GM21390 (cell line): Measurements from ENCODE around the gene ACP3.

Experiments
- ATAC-seq: cut with Tn5 transposase; IDR thresholded peaks from one replicate; pipeline ENCODE4 v1.9.1; 2021; ENCODE audit not compliant: unreplicated experiment

The ACP3 gene

GRCh38 chr3:132311841-132312240, 5.4 kb upstream of the ACP3 start:
- no peak for ATAC-seq

GRCh38 chr3:132315851-132316250, 1.4 kb upstream of the ACP3 start:
- no peak for ATAC-seq

- no peak for ATAC-seq
Observed at GRCh38 chr3:132318451-132318850, 1.2 kb downstream of the ACP3 start.

GRCh38 chr3:132321304-132321703, 4.1 kb downstream of the ACP3 start:
- ATAC-seq, result no peak

GRCh38 chr3:132325103-132325606, 7.9 kb downstream of the ACP3 start:
- ATAC-seq, result no peak

GRCh38 chr3:132325634-132326033, 8.4 kb downstream of the ACP3 start:
- ATAC-seq, result no peak

GRCh38 chr3:132326251-132326650, 9.0 kb downstream of the ACP3 start:
- ATAC-seq, result no peak

GRCh38 chr3:132332082-132332481, 14.9 kb downstream of the ACP3 start:
- ATAC-seq, result no peak

- ATAC-seq, result no peak
Observed at GRCh38 chr3:132332508-132332907, 15.3 kb downstream of the ACP3 start.

GRCh38 chr3:132341746-132342145, 24.5 kb downstream of the ACP3 start:
- no peak for ATAC-seq

- ATAC-seq, result no peak
Observed at GRCh38 chr3:132342183-132342582, 25.0 kb downstream of the ACP3 start.

GRCh38 chr3:132342610-132343009, 25.4 kb downstream of the ACP3 start:
- no peak for ATAC-seq

GRCh38 chr3:132343018-132343612, 25.9 kb downstream of the ACP3 start:
- ATAC-seq, result no peak

GRCh38 chr3:132344666-132345280, 27.6 kb downstream of the ACP3 start:
- ATAC-seq, result no peak

- ATAC-seq, result no peak
Observed at GRCh38 chr3:132346841-132347736, 29.9 kb downstream of the ACP3 start.

- ATAC-seq, result no peak
Observed at GRCh38 chr3:132347811-132348210, 30.6 kb downstream of the ACP3 start.

GRCh38 chr3:132348531-132348930, 31.3 kb downstream of the ACP3 start:
- ATAC-seq, result no peak

GRCh38 chr3:132350814-132351213, 33.6 kb downstream of the ACP3 start:
- no peak for ATAC-seq

GRCh38 chr3:132351222-132351806, 34.1 kb downstream of the ACP3 start:
- no peak for ATAC-seq

- peak; percentile 77 for ATAC-seq
Observed at GRCh38 chr3:132352556-132353143, 35.4 kb downstream of the ACP3 start.
